Fibroblast of the aortic adventitia (primary cell): ENCODE measurements around the gene NRDC. TPM values are rescaled to one million over a fixed set of nuclear protein-coding genes. Genes with fewer than 3 reads are reported as not detected.
A peak's percentile ranks its signal among the peaks of the same experiment; 100 is the strongest.

ENCODE experiments used
- DNase-seq: peaks from one replicate; pipeline ENCODE4 v3.0.0-alpha.2; 2010; ENCODE audit warnings: low read depth
- H3K4me3 ChIP-seq: 2 replicates; pipeline ENCODE4 v1.5.1; 2011; ENCODE audit warnings: low read depth, mild to moderate bottlenecking, control low read depth, low read length, moderate library complexity
- CTCF ChIP-seq: IDR thresholded peaks from 2 replicates; pipeline ENCODE4 v1.5.1; 2011; ENCODE audit warnings: mild to moderate bottlenecking, low read length, control low read depth, inconsistent platforms; ENCODE audit not compliant: insufficient read depth
- total RNA-seq: library from RNA; depleted of rRNA; stranded (reverse); fragments of >200 nt; gene quantifications from 2 replicates; pipeline ENCODE4 v1.2.3, GENCODE V29; 2012; ENCODE audit warnings: low replicate concordance

The NRDC gene
- total RNA-seq, 1 donor: 73.8 TPM

GRCh38 chr1:51919684-51920083 is 41.2 kb upstream of the NRDC start:
- no peak for TF ChIP-seq CTCF
- no peak for DNase-seq

GRCh38 chr1:51916587-51917405 is 38.3 kb upstream of the NRDC start:
- no peak for TF ChIP-seq CTCF
- H3K4me3 ChIP-seq: no peak overlapping the region
- DNase-seq: peak; percentile 90

More at GRCh38 chr1:51919684-51920083, 41.2 kb upstream of the NRDC start:
- H3K4me3 ChIP-seq: no peak overlapping the region

- TF ChIP-seq CTCF: no peak
- H3K4me3 ChIP-seq: no peak overlapping the region
- DNase-seq: peak; percentile 53
These were observed 37.4 kb upstream of the NRDC start for GRCh38 chr1:51915951-51916350.

GRCh38 chr1:51912881-51913280 is 34.4 kb upstream of the NRDC start:
- TF ChIP-seq CTCF: no peak
- no peak overlapping the region for H3K4me3 ChIP-seq
- no peak for DNase-seq

- no peak for DNase-seq
- no peak for TF ChIP-seq CTCF
- no peak overlapping the region for H3K4me3 ChIP-seq
These were observed 31.9 kb upstream of the NRDC start for GRCh38 chr1:51910221-51911000.

GRCh38 chr1:51908499-51908898 is 30.0 kb upstream of the NRDC start:
- no peak overlapping the region for H3K4me3 ChIP-seq
- no peak for TF ChIP-seq CTCF
- DNase-seq: no peak
